D721Med (cell line): ENCODE measurements around the gene CXCR2.

Experiments
- DNase-seq: peaks from one replicate; pipeline ENCODE4 v3.0.0; 2011; ENCODE audit warnings: low spot score; ENCODE audit not compliant: insufficient read length
- FAIRE-seq: peaks from 2 replicates; lab custom pipeline; 2011; peaks lifted over from hg19 to GRCh38; lab: Jason Lieb, UNC
- CTCF ChIP-seq: IDR thresholded peaks from 2 replicates; pipeline ENCODE4 v1.5.1; 2012; ENCODE audit warnings: mild to moderate bottlenecking, control low read depth; ENCODE audit not compliant: insufficient read depth; ENCODE audit errors: missing control alignments

Gene CXCR2

GRCh38 chr2:218123986-218124385, 1.8 kb upstream of the CXCR2 start:
- DNase-seq (no peak), FAIRE-seq (no peak)
- no peak for TF ChIP-seq CTCF

- FAIRE-seq (no peak), DNase-seq (no peak)
- TF ChIP-seq CTCF, result no peak
Measured at GRCh38 chr2:218125095-218125494, 733 bp upstream of the CXCR2 start.

GRCh38 chr2:218127929-218128455, 2.2 kb downstream of the CXCR2 start:
- TF ChIP-seq CTCF, result no peak
- DNase-seq, result no peak
- no peak for FAIRE-seq

- TF ChIP-seq CTCF, result no peak
- FAIRE-seq (no peak), DNase-seq (no peak)
Measured at GRCh38 chr2:218128781-218129457, 3.1 kb downstream of the CXCR2 start.

- DNase-seq (no peak), FAIRE-seq (no peak)
- no peak for TF ChIP-seq CTCF
Measured at GRCh38 chr2:218129458-218130135, 3.8 kb downstream of the CXCR2 start.

- FAIRE-seq, result no peak
- no peak for DNase-seq
- no peak for TF ChIP-seq CTCF
Measured at GRCh38 chr2:218130377-218130776, 4.5 kb downstream of the CXCR2 start.

- DNase-seq, result no peak
- TF ChIP-seq CTCF, result no peak
- FAIRE-seq, result no peak
Measured at GRCh38 chr2:218130822-218131221, 5.0 kb downstream of the CXCR2 start.
